Trophoblast cell (in vitro differentiated cells and primary cell): ENCODE data around the gene PTGIS.

Experiments used
- DNase-seq, 2 donors: peaks; one replicate each; pipeline ENCODE4 v3.0.0-alpha.2; 2016
- H2AFZ ChIP-seq: 2 replicates; pipeline ENCODE4 v1.6.1; 2013; ENCODE audit warnings: low read length, moderate library complexity, mild to moderate bottlenecking; ENCODE audit not compliant: insufficient read depth, poor library complexity
- H2AK5ac ChIP-seq: 2 replicates; pipeline ENCODE4 v1.6.1; 2013; ENCODE audit warnings: mild to moderate bottlenecking, low read length
- H2BK120ac ChIP-seq: 2 replicates; pipeline ENCODE4 v1.6.1; 2013; ENCODE audit warnings: low read length, mild to moderate bottlenecking, moderate library complexity; ENCODE audit not compliant: insufficient read depth, poor library complexity
- H2BK12ac ChIP-seq: 2 replicates; pipeline ENCODE4 v1.6.1; 2013; ENCODE audit warnings: mild to moderate bottlenecking, low read length, moderate library complexity
- H2BK5ac ChIP-seq: 2 replicates; pipeline ENCODE4 v1.6.1; 2013; ENCODE audit warnings: low read length, low read depth, moderate library complexity, mild to moderate bottlenecking; ENCODE audit not compliant: poor library complexity
- H3K14ac ChIP-seq: 2 replicates; pipeline ENCODE4 v1.6.1; 2013; ENCODE audit warnings: mild to moderate bottlenecking, low read length
- H3K18ac ChIP-seq: 2 replicates; pipeline ENCODE4 v1.6.1; 2013; ENCODE audit warnings: mild to moderate bottlenecking, low read length
- H3K23ac ChIP-seq: 2 replicates; pipeline ENCODE4 v1.6.1; 2013; ENCODE audit warnings: low read length
- H3K27ac ChIP-seq: 2 replicates; pipeline ENCODE4 v1.5.1; 2013; ENCODE audit warnings: low read depth, mild to moderate bottlenecking, inconsistent platforms, low read length, moderate library complexity
- H3K27me3 ChIP-seq: 2 replicates; pipeline ENCODE4 v1.6.1; 2013; ENCODE audit warnings: inconsistent platforms, mild to moderate bottlenecking, low read length, moderate library complexity; ENCODE audit not compliant: insufficient read depth
- H3K36me3 ChIP-seq, 2 experiments: 1 replicate in 1 of 2; 2 replicates in 1 of 2; pipeline ENCODE4 v1.6.1; 2013; ENCODE audit warnings: low read length in 2 of 2, mild to moderate bottlenecking in 2 of 2, moderate library complexity in 1 of 2; ENCODE audit not compliant: insufficient read depth in 2 of 2, control insufficient read depth in 1 of 2
- H3K4ac ChIP-seq: 2 replicates; pipeline ENCODE4 v1.6.1; 2013; ENCODE audit warnings: low read depth, mild to moderate bottlenecking, low read length, moderate library complexity
- H3K4me1 ChIP-seq, 2 experiments: 1 replicate in 1 of 2; 2 replicates in 1 of 2; pipeline ENCODE4 v1.6.1; 2013; ENCODE audit warnings: low read length in 2 of 2, mild to moderate bottlenecking in 2 of 2, moderate library complexity in 1 of 2; ENCODE audit not compliant: insufficient read depth in 2 of 2, control insufficient read depth in 1 of 2
- H3K4me2 ChIP-seq: 2 replicates; pipeline ENCODE4 v1.6.1; 2013; ENCODE audit warnings: inconsistent platforms, mild to moderate bottlenecking, low read length, moderate library complexity
- H3K4me3 ChIP-seq: 2 replicates; pipeline ENCODE4 v1.5.1; 2013; ENCODE audit warnings: mild to moderate bottlenecking, low read depth, low read length, inconsistent platforms
- H3K79me1 ChIP-seq: one replicate; pipeline ENCODE4 v1.6.1; 2013; ENCODE audit warnings: low read length
- H3K79me2 ChIP-seq: 2 replicates; pipeline ENCODE4 v1.6.1; 2013; ENCODE audit warnings: low read length, mild to moderate bottlenecking; ENCODE audit not compliant: control insufficient read depth, insufficient read depth, poor library complexity
- H3K9ac ChIP-seq: 2 replicates; pipeline ENCODE4 v1.6.1; 2013; ENCODE audit warnings: mild to moderate bottlenecking, low read length
- H3K9me3 ChIP-seq: 2 replicates; pipeline ENCODE4 v1.6.1; 2013; ENCODE audit warnings: low read depth, mild to moderate bottlenecking, control low read depth, inconsistent platforms, low read length; ENCODE audit not compliant: insufficient read depth
- H4K12ac ChIP-seq: 2 replicates; pipeline ENCODE4 v1.6.1; 2013; ENCODE audit warnings: low read depth, mild to moderate bottlenecking, low read length, moderate library complexity
- H4K8ac ChIP-seq: 2 replicates; pipeline ENCODE4 v1.6.1; 2013; ENCODE audit warnings: low read depth, mild to moderate bottlenecking, low read length, moderate library complexity
- H4K91ac ChIP-seq: one replicate; pipeline ENCODE4 v1.6.1; 2013; ENCODE audit warnings: low read depth, mild to moderate bottlenecking, low read length, moderate library complexity
- WGBS: extraction: QIAGEN DNeasy Blood & Tissue Kit; methylation state at CpG from one replicate; pipeline ENCODE4 v1.1.7; 2013; ENCODE audit warnings: missing lambda C conversion rate; ENCODE audit not compliant: insufficient read length, insufficient coverage; ENCODE audit errors: extremely low coverage; 5-methylcytosine and 5-hydroxymethylcytosine counted together

Gene PTGIS

GRCh38 chr20:49540687-49541435 lies 27.1 kb downstream of the PTGIS start:
- H3K18ac ChIP-seq, result no peak overlapping the region
- H3K4me1 ChIP-seq, result peaks cover 0 to 2% of the 10 kb centered on the region in 2 experiments
- H3K79me2 ChIP-seq, result no peaks in the 10 kb centered on the region
- H3K23ac ChIP-seq, result no peak overlapping the region
- H3K4me2 ChIP-seq, result no peak overlapping the region
- H3K4me3 ChIP-seq, result no peak overlapping the region
- H3K36me3 ChIP-seq, result peaks cover 22 to 27% of the 10 kb centered on the region in 2 experiments
- no peak overlapping the region for H2BK5ac ChIP-seq
- no peak overlapping the region for H2AFZ ChIP-seq
- no peak overlapping the region for H4K12ac ChIP-seq
- no peak overlapping the region for H3K14ac ChIP-seq
- no peak overlapping the region for H2BK12ac ChIP-seq
- no peak overlapping the region for H2BK120ac ChIP-seq
- no peak overlapping the region for H4K8ac ChIP-seq
- no peak overlapping the region for H4K91ac ChIP-seq
- H3K27me3 ChIP-seq, result no peaks in the 10 kb centered on the region
- DNase-seq, result no peak
- no peak overlapping the region for H2AK5ac ChIP-seq
- peaks cover 7% of the 10 kb centered on the region for H3K9me3 ChIP-seq
- no peak overlapping the region for H3K27ac ChIP-seq
- H3K9ac ChIP-seq, result no peak overlapping the region
- no peak overlapping the region for H3K4ac ChIP-seq
- WGBS, result no CpG with 5 or more reads among the region's 15 CpGs
- H3K79me1 ChIP-seq, result no peaks in the 10 kb centered on the region

- no peak overlapping the region for H3K27ac ChIP-seq
- H3K4me2 ChIP-seq, result no peak overlapping the region
- no peaks in the 10 kb centered on the region for H3K27me3 ChIP-seq
- no peaks in the 10 kb centered on the region for H3K79me2 ChIP-seq
- no peak overlapping the region for H4K91ac ChIP-seq
- H3K79me1 ChIP-seq, result no peaks in the 10 kb centered on the region
- H3K4me3 ChIP-seq, result no peak overlapping the region
- peak overlapping the region; percentile 5 for H4K8ac ChIP-seq
- no peak overlapping the region for H2AK5ac ChIP-seq
- no peak overlapping the region for H3K18ac ChIP-seq
- H2BK5ac ChIP-seq, result no peak overlapping the region
- H3K4me1 ChIP-seq, result peaks cover 0 to 2% of the 10 kb centered on the region in 2 experiments
- H3K9ac ChIP-seq, result no peak overlapping the region
- H3K23ac ChIP-seq, result no peak overlapping the region
- DNase-seq, result no peak
- H2BK12ac ChIP-seq, result no peak overlapping the region
- H2AFZ ChIP-seq, result no peak overlapping the region
- no peak overlapping the region for H2BK120ac ChIP-seq
- H3K36me3 ChIP-seq, result peaks cover 18 to 23% of the 10 kb centered on the region in 2 experiments
- H3K14ac ChIP-seq, result no peak overlapping the region
- no peak overlapping the region for H4K12ac ChIP-seq
- no peak overlapping the region for H3K4ac ChIP-seq
- no CpG with 5 or more reads among the region's 6 CpGs for WGBS
- peaks cover 2% of the 10 kb centered on the region for H3K9me3 ChIP-seq
Measured at GRCh38 chr20:49540232-49540620, 27.7 kb downstream of the PTGIS start.

DNA sequence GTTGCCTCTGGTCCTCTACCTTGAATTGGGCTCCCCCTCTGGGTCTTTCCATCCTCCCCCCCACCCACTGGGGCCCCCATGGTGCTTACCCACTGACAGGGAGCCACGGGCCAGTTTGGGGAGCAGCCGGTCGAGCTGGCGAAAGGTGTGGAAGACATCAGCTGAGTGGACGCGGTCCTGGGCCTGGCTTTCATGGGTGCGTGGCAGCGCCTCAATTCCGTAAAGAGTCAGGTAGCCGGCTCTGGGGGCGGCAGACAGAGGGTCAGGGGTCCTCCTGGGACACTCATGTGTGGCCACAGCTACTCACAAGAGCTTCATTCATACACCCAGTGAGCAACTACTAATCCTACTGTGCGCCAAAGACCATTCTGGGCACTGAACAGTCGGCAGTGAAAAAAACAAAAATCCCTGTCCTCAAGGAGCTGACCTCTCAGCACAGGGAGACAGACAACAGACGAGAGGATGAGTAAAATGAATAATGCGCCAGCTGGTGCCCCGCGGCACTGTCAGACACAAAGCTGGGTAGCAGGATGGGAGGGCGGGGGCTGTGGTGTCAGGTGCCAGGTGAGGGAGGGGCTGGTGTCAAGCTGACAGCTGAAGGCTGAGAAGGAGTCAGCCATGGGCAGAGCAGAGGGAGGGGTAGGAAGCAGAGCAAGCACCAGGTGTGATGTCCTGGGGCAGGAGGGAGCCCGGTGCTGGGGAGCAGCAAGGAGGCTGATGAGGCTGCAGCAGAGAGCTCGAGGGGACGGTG lies 28.3 kb downstream of the PTGIS start:
- Histone ChIP-seq H2BK12ac (no peak overlapping the region), H2AFZ (no peak overlapping the region), H3K4me1 (peaks cover 0 to 2% of the 10 kb centered on the region in 2 experiments), H3K4me3 (no peak overlapping the region), H2AK5ac (no peak overlapping the region), H3K36me3 (peaks cover 18 to 23% of the 10 kb centered on the region in 2 experiments), H4K91ac (no peak overlapping the region), H3K14ac (no peak overlapping the region), H3K79me1 (no peaks in the 10 kb centered on the region), H3K9me3 (peaks cover 2% of the 10 kb centered on the region), H2BK5ac (no peak overlapping the region), H2BK120ac (no peak overlapping the region), H4K8ac (no peak overlapping the region), H3K4me2 (no peak overlapping the region), H3K27me3 (no peaks in the 10 kb centered on the region), H3K9ac (no peak overlapping the region), H4K12ac (no peak overlapping the region), H3K23ac (no peak overlapping the region), H3K4ac (no peak overlapping the region), H3K27ac (no peak overlapping the region), H3K18ac (no peak overlapping the region), H3K79me2 (no peaks in the 10 kb centered on the region)
- no peak for DNase-seq
- no CpG with 5 or more reads among the region's 21 CpGs for WGBS

GRCh38 chr20:49538950-49539349 lies 29.0 kb downstream of the PTGIS start:
- Histone ChIP-seq H3K36me3 (peaks cover 14 to 19% of the 10 kb centered on the region in 2 experiments), H3K27me3 (no peaks in the 10 kb centered on the region), H4K12ac (no peak overlapping the region), H2BK120ac (no peak overlapping the region), H4K8ac (no peak overlapping the region), H2BK12ac (no peak overlapping the region), H2AFZ (no peak overlapping the region), H3K4me1 (peaks cover 0 to 2% of the 10 kb centered on the region in 2 experiments), H3K79me2 (no peaks in the 10 kb centered on the region), H3K18ac (no peak overlapping the region), H3K4ac (no peak overlapping the region), H3K4me3 (no peak overlapping the region), H3K9ac (no peak overlapping the region), H3K9me3 (peaks cover 2% of the 10 kb centered on the region), H3K79me1 (no peaks in the 10 kb centered on the region), H3K14ac (no peak overlapping the region), H3K4me2 (no peak overlapping the region), H4K91ac (no peak overlapping the region), H2BK5ac (no peak overlapping the region), H2AK5ac (no peak overlapping the region), H3K27ac (no peak overlapping the region), H3K23ac (no peak overlapping the region)
- no peak for DNase-seq
- no CpG with 5 or more reads among the region's 3 CpGs for WGBS
